Stomach smooth muscle (tissue), 2 donors: ENCODE results near the gene TENM4.

Experiments
- H3K27ac ChIP-seq: one replicate; pipeline ENCODE4 v1.7.0; 2013; ENCODE audit warnings: mild to moderate bottlenecking, low read length, inconsistent platforms
- H3K27me3 ChIP-seq, 2 donors: one replicate each; pipeline ENCODE4 v1.7.0; 2013; ENCODE audit warnings: low read length in 2 of 2; ENCODE audit not compliant: insufficient read depth in 2 of 2, control insufficient read depth in 1 of 2
- H3K36me3 ChIP-seq, 2 donors: one replicate each; pipeline ENCODE4 v1.7.0; 2013; ENCODE audit warnings: low read length in 2 of 2; ENCODE audit not compliant: control insufficient read depth in 2 of 2, insufficient read depth in 2 of 2
- H3K4me1 ChIP-seq: one replicate; pipeline ENCODE4 v1.7.0; 2013; ENCODE audit warnings: low read length; ENCODE audit not compliant: control insufficient read depth, insufficient read depth
- H3K4me3 ChIP-seq, 2 donors: one replicate each; pipeline ENCODE4 v1.7.0; 2013; ENCODE audit warnings: low read length in 2 of 2
- H3K9ac ChIP-seq, 2 donors: one replicate each; pipeline ENCODE4 v1.7.0; 2013; ENCODE audit warnings: low read length in 2 of 2, mild to moderate bottlenecking in 1 of 2
- H3K9me3 ChIP-seq, 2 donors: one replicate each; pipeline ENCODE4 v1.7.0; 2013; ENCODE audit warnings: low read length in 2 of 2; ENCODE audit not compliant: control insufficient read depth in 2 of 2
- donor health status: healthy.
- donor health status: Pancreatic carcinoma.

The TENM4 gene

DNA sequence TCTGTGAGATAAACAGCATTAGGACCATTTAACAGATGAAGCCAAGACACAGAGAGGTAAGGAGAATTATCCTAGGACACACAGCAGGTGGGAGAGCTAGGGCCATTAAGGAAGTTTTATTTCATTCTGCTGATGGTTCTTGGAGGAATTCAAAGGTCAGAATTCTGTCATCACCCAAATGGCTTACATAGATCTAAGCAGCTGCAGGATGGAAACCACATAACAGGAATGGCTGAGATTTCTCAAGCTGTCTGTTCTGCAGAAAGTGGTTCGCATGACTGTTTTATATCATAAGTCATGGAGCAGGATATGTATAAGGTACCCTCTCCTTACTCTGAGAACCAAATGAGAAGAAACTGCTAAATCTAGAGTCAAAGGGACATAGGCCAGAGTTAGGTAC is 702.9 kb downstream of the TENM4 start:
- Histone ChIP-seq H3K27me3 (no peaks in the 10 kb centered on the region), H3K4me3 (no peak overlapping the region), H3K9ac (no peak overlapping the region)

DNA sequence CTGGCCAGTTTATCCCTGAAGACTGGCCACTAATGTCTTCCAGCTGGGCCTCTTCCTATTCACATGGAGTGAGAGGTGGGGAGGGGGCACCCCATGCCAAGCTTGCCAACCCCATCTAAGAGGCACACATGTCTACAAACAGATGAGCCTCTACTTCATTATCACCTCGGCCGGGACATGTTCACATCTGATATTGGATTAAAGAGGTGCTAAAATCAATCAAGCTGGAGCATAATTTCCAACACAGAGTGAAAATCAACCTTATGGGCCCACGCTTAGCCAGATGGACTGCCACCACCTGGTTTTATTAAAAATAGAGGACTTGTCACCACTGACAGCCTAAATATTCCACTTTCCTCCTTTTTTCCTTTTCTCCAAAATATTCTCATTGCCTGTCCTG is 703.5 kb downstream of the TENM4 start:
- Histone ChIP-seq H3K9me3 (no peaks in the 10 kb centered on the region), H3K27me3 (no peaks in the 10 kb centered on the region), H3K9ac (no peak overlapping the region), H3K4me1 (no peaks in the 10 kb centered on the region), H3K36me3 (no peaks in the 10 kb centered on the region), H3K27ac (no peak overlapping the region), H3K4me3 (no peak overlapping the region)

More for the DNA sequence above, 702.9 kb downstream of the TENM4 start:
- Histone ChIP-seq H3K36me3 (no peaks in the 10 kb centered on the region), H3K9me3 (no peaks in the 10 kb centered on the region), H3K27ac (no peak overlapping the region), H3K4me1 (peaks cover 2% of the 10 kb centered on the region)

DNA sequence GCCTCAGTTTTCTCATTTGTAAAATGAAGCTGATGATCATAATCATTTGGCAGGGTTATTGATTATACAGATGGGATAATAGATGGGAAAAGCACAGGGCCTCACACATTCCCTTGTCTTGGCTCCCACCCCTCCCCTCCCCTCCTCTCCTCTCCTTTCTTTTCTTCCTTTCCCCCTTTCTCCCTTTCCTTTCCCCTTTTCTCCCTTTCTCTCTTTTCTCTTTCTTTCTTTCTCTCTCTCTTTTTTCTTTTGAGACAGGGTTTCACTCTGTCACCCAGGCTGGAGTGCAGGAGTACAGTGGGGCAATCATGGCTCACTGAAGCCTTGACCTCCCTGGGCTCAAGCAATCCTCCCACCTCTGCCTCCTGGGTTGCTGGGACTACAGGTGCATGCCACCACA is 705.1 kb downstream of the TENM4 start:
- Histone ChIP-seq H3K36me3 (no peaks in the 10 kb centered on the region), H3K27ac (no peak overlapping the region), H3K4me1 (no peaks in the 10 kb centered on the region), H3K4me3 (no peak overlapping the region), H3K27me3 (no peaks in the 10 kb centered on the region), H3K9me3 (no peaks in the 10 kb centered on the region), H3K9ac (no peak overlapping the region)

DNA sequence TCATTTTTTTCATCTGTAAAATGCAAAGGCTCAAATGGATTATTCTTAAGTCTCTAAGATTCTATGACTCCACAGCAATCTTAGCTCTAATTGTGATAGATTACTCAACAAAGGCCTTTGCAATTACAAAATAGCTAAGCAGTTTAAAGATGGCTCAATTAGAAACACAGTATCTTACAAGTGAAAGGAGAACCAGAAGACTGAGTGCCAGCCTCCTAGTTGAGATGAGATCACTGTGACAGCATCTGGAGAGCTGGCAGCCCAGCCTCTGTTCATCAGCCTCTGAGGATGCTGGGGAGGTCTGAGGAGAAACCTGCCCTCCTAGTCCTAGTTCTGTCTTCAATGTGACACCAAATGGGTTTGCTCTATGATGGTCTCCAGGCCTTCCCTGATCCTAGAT is 707.8 kb downstream of the TENM4 start:
- Histone ChIP-seq H3K27me3 (no peaks in the 10 kb centered on the region), H3K9me3 (no peaks in the 10 kb centered on the region), H3K27ac (no peak overlapping the region), H3K4me3 (no peak overlapping the region), H3K4me1 (no peaks in the 10 kb centered on the region), H3K36me3 (no peaks in the 10 kb centered on the region), H3K9ac (no peak overlapping the region)

DNA sequence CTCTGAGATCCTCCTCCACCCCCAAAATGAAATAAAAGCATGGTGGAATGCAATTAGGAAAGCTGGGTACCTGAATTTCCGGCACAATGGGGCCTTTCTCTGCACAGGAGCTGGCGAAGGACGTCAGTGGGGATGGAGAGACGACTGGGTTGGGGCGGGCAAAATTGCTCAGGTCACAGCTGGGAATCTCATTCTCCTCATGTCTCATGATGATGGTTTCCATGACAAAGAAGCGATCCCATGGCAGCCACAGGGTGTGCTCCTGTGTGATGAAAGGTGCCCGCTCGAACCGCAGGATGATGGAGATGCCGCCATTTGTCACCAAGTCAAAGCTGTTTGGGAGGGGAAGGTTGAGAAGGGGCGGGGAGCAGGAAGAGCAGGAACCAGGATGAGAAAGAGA is 708.6 kb downstream of the TENM4 start:
- H3K4me3 ChIP-seq = no peak overlapping the region
- H3K27me3 ChIP-seq = no peaks in the 10 kb centered on the region
- no peaks in the 10 kb centered on the region for H3K36me3 ChIP-seq
- H3K4me1 ChIP-seq = no peaks in the 10 kb centered on the region
- H3K9ac ChIP-seq = no peak overlapping the region
- no peak overlapping the region for H3K27ac ChIP-seq
- no peaks in the 10 kb centered on the region for H3K9me3 ChIP-seq

DNA sequence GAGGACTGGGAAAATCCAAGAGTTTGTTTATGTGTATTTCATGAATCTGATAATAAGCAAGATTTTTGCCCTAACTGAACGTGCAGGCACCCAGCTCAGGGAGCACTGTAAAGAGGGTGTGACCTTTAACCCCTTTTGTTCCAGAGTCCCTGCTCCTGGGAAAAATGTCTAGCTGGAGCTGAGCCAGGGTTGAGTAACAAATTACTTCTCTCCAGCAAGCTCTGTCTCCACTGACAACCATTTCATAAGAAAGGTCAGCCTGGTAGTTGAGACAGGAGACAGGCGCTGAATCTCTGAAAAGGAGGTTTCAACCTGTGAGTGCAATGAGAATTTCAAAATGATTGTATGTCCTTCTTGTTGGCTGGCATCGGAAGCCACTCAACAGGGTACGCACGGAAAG is 709.8 kb downstream of the TENM4 start:
- Histone ChIP-seq H3K4me1 (no peaks in the 10 kb centered on the region), H3K9me3 (no peaks in the 10 kb centered on the region), H3K27ac (no peak overlapping the region), H3K36me3 (no peaks in the 10 kb centered on the region), H3K4me3 (no peak overlapping the region), H3K9ac (no peak overlapping the region), H3K27me3 (no peaks in the 10 kb centered on the region)

DNA sequence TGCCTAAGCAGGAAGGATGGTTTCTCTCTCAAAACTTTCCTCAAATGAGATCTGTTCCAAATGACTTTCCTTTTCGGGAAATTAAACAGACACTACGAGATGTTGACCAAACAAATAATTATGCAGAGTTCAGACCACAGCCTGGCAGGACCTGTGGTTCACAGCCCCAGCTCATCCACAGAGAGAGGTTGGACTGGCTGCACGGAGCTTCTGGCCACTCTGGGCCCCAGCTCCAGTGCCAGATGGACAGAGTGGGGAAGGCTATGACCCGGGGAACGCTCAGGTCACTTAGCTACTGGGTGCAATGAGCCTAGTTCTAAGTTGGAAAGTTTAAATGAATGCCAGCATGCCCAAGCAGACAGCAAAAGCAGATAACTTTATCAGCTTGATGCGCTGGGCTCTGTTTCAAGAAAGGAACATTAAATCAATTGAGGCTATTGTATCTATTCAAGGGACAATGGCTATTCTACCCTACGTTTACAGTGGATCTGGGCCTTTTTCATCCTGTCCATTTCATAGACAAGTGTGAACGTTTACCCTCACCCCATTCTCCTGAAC is 710.5 kb downstream of the TENM4 start:
- no peak overlapping the region for H3K9ac ChIP-seq
- H3K27me3 ChIP-seq = no peaks in the 10 kb centered on the region
- no peaks in the 10 kb centered on the region for H3K36me3 ChIP-seq
- H3K27ac ChIP-seq = no peak overlapping the region
- no peak overlapping the region for H3K4me3 ChIP-seq
- H3K4me1 ChIP-seq = no peaks in the 10 kb centered on the region
- H3K9me3 ChIP-seq = no peaks in the 10 kb centered on the region

DNA sequence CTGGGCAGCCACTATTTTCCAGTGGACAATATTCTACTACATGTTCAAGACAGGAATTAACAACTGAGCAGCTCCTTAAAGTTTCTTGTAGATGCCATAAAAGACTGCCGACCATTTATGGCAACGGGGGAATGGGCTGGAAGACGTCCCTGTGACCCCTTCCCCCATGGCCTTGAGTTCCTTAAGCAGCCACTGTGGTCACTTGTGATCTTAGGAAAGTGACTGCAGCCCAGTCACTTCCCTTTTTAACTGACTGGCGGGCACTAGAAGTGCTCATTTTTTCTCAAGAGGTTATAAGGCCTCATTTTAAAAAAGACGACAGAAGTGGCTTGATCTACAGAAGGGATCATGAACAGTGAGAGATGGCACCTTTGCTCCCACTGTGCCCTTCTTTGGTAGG is 713.0 kb downstream of the TENM4 start:
- H3K4me1 ChIP-seq = no peaks in the 10 kb centered on the region
- H3K9me3 ChIP-seq = no peaks in the 10 kb centered on the region
- no peaks in the 10 kb centered on the region for H3K36me3 ChIP-seq
- H3K27ac ChIP-seq = no peak overlapping the region
- no peaks in the 10 kb centered on the region for H3K27me3 ChIP-seq
- no peak overlapping the region for H3K4me3 ChIP-seq
- no peak overlapping the region for H3K9ac ChIP-seq

DNA sequence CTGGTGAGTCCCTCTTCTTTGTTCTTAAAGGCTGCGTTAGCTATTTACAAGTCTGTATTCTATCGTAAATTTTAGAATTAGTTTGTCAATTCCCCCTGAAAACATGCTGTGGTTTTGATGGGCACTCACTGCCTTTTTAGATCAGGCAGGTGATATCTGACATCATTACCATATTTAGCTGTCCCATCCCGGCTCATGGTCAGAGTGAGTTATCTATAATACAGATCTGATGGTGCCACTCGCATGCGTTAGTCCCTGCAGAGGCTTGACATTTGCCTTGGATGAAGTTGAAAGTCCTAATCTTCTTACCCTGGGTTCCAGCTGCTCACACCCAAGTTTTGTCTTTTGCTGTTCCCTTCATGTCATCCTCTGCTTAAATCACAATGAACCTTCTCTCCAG is 715.6 kb downstream of the TENM4 start:
- Histone ChIP-seq H3K27ac (no peak overlapping the region), H3K4me1 (no peaks in the 10 kb centered on the region), H3K4me3 (no peak overlapping the region), H3K9me3 (no peaks in the 10 kb centered on the region), H3K27me3 (no peaks in the 10 kb centered on the region), H3K9ac (no peak overlapping the region), H3K36me3 (no peaks in the 10 kb centered on the region)

DNA sequence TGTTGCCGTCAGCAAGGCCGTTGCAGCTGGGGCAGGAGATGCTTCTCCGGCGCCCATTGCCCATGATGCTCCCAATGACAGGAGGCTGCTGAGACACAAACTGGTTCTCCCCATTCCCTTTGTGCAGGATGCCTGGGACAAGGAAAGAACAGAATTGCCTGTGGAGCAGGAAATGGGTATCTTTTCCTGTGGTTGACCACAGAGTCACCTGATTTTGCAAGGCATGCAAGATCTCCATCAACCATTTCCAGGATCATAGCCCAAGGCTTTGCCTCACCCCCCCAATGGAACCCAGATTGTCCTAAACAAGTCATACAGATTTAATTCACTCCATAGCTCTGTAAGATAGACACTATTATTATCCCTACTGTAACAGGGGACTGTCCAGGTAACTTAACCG is 718.0 kb downstream of the TENM4 start:
- H3K27me3 ChIP-seq = no peaks in the 10 kb centered on the region
- no peaks in the 10 kb centered on the region for H3K36me3 ChIP-seq
- H3K4me1 ChIP-seq = no peaks in the 10 kb centered on the region
- H3K9ac ChIP-seq = no peak overlapping the region
- H3K4me3 ChIP-seq = no peak overlapping the region
- H3K27ac ChIP-seq = no peak overlapping the region
- H3K9me3 ChIP-seq = no peaks in the 10 kb centered on the region

DNA sequence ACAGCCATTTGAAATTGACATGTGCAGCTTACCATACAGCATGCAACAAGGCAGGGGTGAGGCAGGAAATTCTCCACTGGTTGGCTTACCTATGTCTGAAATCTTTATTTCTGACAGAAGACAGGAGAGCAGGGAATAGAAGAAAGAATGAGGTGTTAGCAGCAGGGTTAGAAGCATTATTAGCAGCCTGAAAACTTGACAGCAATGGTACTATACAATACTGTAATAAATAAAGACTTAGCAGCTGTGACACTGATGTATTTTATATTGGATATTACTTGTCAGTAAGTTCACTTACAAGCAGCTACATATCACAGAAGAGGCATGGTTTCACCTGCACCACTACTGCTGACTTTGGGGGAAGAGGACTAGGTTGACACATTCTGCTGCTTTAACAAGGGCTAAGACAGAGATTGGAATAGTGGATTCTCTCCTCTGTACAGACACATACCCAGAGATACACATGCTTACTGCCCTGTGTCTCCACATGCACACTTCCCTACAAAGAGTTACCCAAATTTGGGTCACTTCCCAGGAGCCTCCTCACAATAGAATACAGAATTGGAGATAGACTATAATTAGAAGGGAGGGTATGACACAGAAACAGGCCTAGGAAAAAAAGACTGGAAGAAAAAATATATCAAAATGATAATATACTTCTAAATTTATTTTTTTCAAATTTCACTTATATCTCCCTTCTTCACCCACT is 720.4 kb downstream of the TENM4 start:
- Histone ChIP-seq H3K27ac (no peak overlapping the region), H3K9ac (no peak overlapping the region), H3K4me3 (no peak overlapping the region), H3K36me3 (no peaks in the 10 kb centered on the region), H3K9me3 (no peaks in the 10 kb centered on the region), H3K27me3 (no peaks in the 10 kb centered on the region), H3K4me1 (no peaks in the 10 kb centered on the region)
